B cell (primary cell): Measurements from ENCODE around the gene DENND4C. TPM values are rescaled to one million over a fixed set of nuclear protein-coding genes. Genes with fewer than 3 reads are reported as not detected.

Experiments used
- ATAC-seq: fragments of 200-7000 bp; cut with Tn5 transposase; one replicate; pipeline ENCODE4 v1.10.0; 2021; ENCODE audit warnings: low read depth, mild to moderate bottlenecking, moderate number of reproducible peaks, moderate library complexity
- CTCF ChIA-PET: fragments of 350-600 bp; sonication (Branson Sonifier 250); formaldehyde crosslinking; loops from one replicate; lab custom pipeline; 2021; ENCODE audit warnings: antibody characterized with exemption, inconsistent platforms; lab: Charles Lee
- POLR2A ChIA-PET: fragments of 350-600 bp; sonication (Branson Sonifier 250); formaldehyde crosslinking; loops from one replicate; lab custom pipeline; 2021; ENCODE audit warnings: antibody characterized with exemption; lab: Charles Lee
- DNase-seq: peaks from one replicate; pipeline ENCODE4 v3.0.0; 2013
- H2AFZ ChIP-seq: 2 replicates; pipeline ENCODE4 v1.6.1; 2012; ENCODE audit warnings: mild to moderate bottlenecking, low read depth, low read length; ENCODE audit not compliant: insufficient read depth, poor library complexity, severe bottlenecking
- H3K27ac ChIP-seq, 2 donors: 1 replicate in 1 of 2; 2 replicates in 1 of 2; pipeline ENCODE4 v1.5.1; 2012 to 2013; ENCODE audit warnings: low read length in 2 of 2, mild to moderate bottlenecking in 2 of 2, moderate library complexity in 1 of 2
- H3K27me3 ChIP-seq, 4 experiments: fragments of 200-600 bp in 1 of 4; sonication (generic) in 1 of 4; replicated peaks in 1 of 4; 1 replicate in 2 of 4; 2 replicates in 2 of 4; pipeline versions ENCODE4 v1.6.1 to v1.7.0; 2013 to 2016; ENCODE audit warnings: low read length in 3 of 4, mild to moderate bottlenecking in 2 of 4, mixed read lengths in 1 of 4, moderate library complexity in 1 of 4; ENCODE audit not compliant: insufficient read depth in 4 of 4, control insufficient read depth in 3 of 4; ENCODE audit errors: control extremely low read depth in 1 of 4
- H3K36me3 ChIP-seq, 2 experiments: replicated peaks in 1 of 2; 1 replicate in 1 of 2; 2 replicates in 1 of 2; pipeline versions ENCODE4 v1.6.1 to v1.7.1; 2013; ENCODE audit warnings: low read length in 1 of 2; ENCODE audit not compliant: insufficient read depth in 2 of 2, control insufficient read depth in 1 of 2; ENCODE audit errors: control extremely low read depth in 1 of 2, extremely low read depth in 1 of 2
- H3K4me1 ChIP-seq, 2 donors: fragments of 200-600 bp in 1 of 2; sonication (generic) in 1 of 2; 1 replicate in 1 of 2; 2 replicates in 1 of 2; pipeline versions ENCODE4 v1.5.1 to v1.6.1; 2013 to 2017; ENCODE audit warnings: low read length in 2 of 2; ENCODE audit not compliant: control insufficient read depth in 2 of 2, insufficient read depth in 2 of 2
- H3K4me2 ChIP-seq: replicated peaks from 2 replicates; pipeline ENCODE3; 2012; ENCODE audit warnings: mild to moderate bottlenecking, low read depth, low read length; ENCODE audit not compliant: poor library complexity, severe bottlenecking
- H3K4me3 ChIP-seq, 5 experiments: fragments of 200-600 bp in 1 of 5; sonication (generic) in 1 of 5; 1 replicate in 3 of 5; 2 replicates in 2 of 5; pipeline versions ENCODE4 v1.5.1 to v1.7.0; 2011 to 2016; ENCODE audit warnings: low read length in 4 of 5, mild to moderate bottlenecking in 4 of 5, low read depth in 2 of 5, control low read depth in 1 of 5, moderate library complexity in 1 of 5; ENCODE audit not compliant: insufficient read depth in 1 of 5; ENCODE audit errors: control extremely low read depth in 1 of 5, extremely low read depth in 1 of 5
- H3K79me2 ChIP-seq: fragments of 200-600 bp; sonication (generic); one replicate; pipeline ENCODE4 v1.6.0; 2016; ENCODE audit warnings: low read length; ENCODE audit not compliant: control insufficient read depth, insufficient read depth
- H3K9ac ChIP-seq: fragments of 200-600 bp; sonication (generic); 2 replicates; pipeline ENCODE4 v1.6.1; 2017; ENCODE audit warnings: mild to moderate bottlenecking, low read length, moderate library complexity
- H3K9me3 ChIP-seq, 3 donors: one replicate each; pipeline versions ENCODE4 v1.6.1 to v1.7.1; 2013; ENCODE audit warnings: low read length in 2 of 3; ENCODE audit not compliant: control insufficient read depth in 2 of 3, insufficient read depth in 1 of 3; ENCODE audit errors: control extremely low read depth in 1 of 3
- H4K20me1 ChIP-seq: 2 replicates; pipeline ENCODE4 v1.6.0; 2012; ENCODE audit warnings: mild to moderate bottlenecking, low read length; ENCODE audit not compliant: insufficient read depth, control insufficient read depth, poor library complexity, severe bottlenecking
- H3K27ac Mint-ChIP-seq: one replicate; pipeline ENCODE4 v1.8.0; 2021; ENCODE audit warnings: mixed read lengths
- H3K27me3 Mint-ChIP-seq: one replicate; pipeline ENCODE4 v1.8.0; 2021; ENCODE audit warnings: mixed read lengths
- H3K4me1 Mint-ChIP-seq: one replicate; pipeline ENCODE4 v1.8.0; 2021; ENCODE audit warnings: mixed read lengths
- H3K4me3 Mint-ChIP-seq: one replicate; pipeline ENCODE4 v1.8.0; 2021; ENCODE audit warnings: mixed read lengths
- H3K9me3 Mint-ChIP-seq: one replicate; pipeline ENCODE4 v1.8.0; 2022; ENCODE audit warnings: mixed read lengths; ENCODE audit not compliant: insufficient read depth
- EZH2 ChIP-seq: IDR thresholded peaks from 2 replicates; pipeline ENCODE4 v1.6.1; 2012; ENCODE audit warnings: borderline replicate concordance, low read depth, mild to moderate bottlenecking, moderate library complexity, low read length; ENCODE audit not compliant: insufficient read depth, poor library complexity, severe bottlenecking
- WGBS: methylation state at CpG from one replicate; pipeline ENCODE4 v1.1.5; 2013; ENCODE audit warnings: missing lambda C conversion rate; ENCODE audit not compliant: insufficient coverage; 5-methylcytosine and 5-hydroxymethylcytosine counted together
- intact Hi-C: fragments of 100-400 bp; cut with micrococcal nuclease; formaldehyde crosslinking; loops from one replicate; pipeline ENCODE4 v1.10.0; 2022
- polyA minus RNA-seq: library from RNA; depleted of rRNA, polyadenylated mRNA; stranded (reverse); fragments of >200 nt; gene quantifications from 2 replicates; pipeline ENCODE4 v1.2.3, GENCODE V29; 2012
- polyA plus RNA-seq: library from polyadenylated mRNA; depleted of rRNA; stranded (reverse); fragments of >200 nt; gene quantifications from 2 replicates; pipeline ENCODE4 v1.2.3, GENCODE V29; 2012
- total RNA-seq, 2 donors: library from RNA; stranded (reverse); fragments of 120-200 nt in 1 of 2; gene quantifications; 1 replicate in 1 of 2; 2 replicates in 1 of 2; pipeline versions ENCODE4 v1.2.3 to v1.2.4, GENCODE V29; 2013 to 2022
- TF ChIP-seq, protein P1 (sequence below): fragments of 200-600 bp; IDR thresholded peaks from one replicate; pipeline ENCODE4 v1.8.0; 2022; ENCODE audit warnings: antibody characterized with exemption, mild to moderate bottlenecking

Gene DENND4C
- total RNA-seq (44.8 and 52.4 TPM in 2 replicates), polyA plus RNA-seq (9.9 and 14.0 TPM in 2 replicates), polyA minus RNA-seq (30.4 and 34.5 TPM in 2 replicates)
- 39.4 TPM for total RNA-seq (2013)

DNA sequence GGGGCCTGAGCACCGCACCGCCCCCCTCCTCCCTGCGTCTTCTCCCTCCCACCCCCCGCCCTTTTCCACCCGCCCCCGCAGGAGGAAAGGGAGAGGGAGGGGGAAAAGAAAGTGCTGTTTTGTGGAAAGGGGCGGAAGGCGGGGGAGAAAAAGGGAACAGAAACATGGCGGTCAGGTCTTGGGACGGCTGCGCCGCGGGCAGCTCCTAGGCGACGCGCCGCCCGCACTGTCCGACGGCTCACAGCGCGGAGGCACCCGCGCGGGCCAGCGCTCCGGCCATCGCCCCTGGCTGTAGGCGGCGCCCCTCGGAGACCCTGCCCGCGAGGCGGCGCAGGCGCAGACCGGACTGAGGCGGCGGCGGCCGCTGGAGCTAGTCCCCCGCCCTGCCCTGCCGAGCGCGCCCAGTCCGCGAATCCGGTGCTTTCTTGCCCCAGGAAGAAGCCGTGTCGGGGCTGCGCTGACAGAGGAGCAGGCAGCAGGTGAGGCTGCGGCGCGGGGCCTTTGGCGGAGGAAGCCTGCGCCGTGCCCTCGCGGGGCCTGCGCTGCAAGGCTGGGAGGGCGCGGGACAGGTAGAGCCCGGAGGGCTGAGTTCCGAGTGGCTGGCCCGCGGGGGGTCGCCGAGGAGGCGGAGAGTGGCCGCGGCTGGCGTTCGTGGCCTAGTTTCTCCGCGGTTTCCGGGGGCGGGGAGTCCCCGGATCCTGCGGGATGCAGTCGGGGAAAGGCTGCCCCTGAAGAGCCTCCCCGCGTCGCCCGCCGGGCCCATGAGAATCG is at the start of gene DENND4C:
Gene DENND4C (plus strand): TSS at position 339 of the 771 bp plus-strand sequence. CDS start 45,482 bp downstream, outside the sequence.
- H3K27ac ChIP-seq: peak within 1 kb of the TSS; percentile 28 to 72
- CTCF ChIA-PET: interaction anchor here (0.9 to 1.6 kb wide), 5 partner anchors 39 to 235 kb away, joined by 3 to 5 read pairs (median 4); no protein-coding TSS in a partner anchor
- peak; percentile 76 for ATAC-seq
- H3K4me1 ChIP-seq: peaks cover 23 to 27% of the 10 kb centered on the region in 2 donors
- POLR2A ChIA-PET: interaction anchor here (0.6 to 2.3 kb wide), 6 partner anchors 46 to 182 kb away, joined by 4 to 12 read pairs (median 4); partner anchors contain the start of genes RPS6 and RRAGA
- Mint-ChIP-seq H3K9me3 (no peaks in the 10 kb centered on the region), H3K4me3 (no peak within 1 kb of the TSS), H3K27me3 (no peaks in the 10 kb centered on the region), H3K4me1 (peaks cover 15% of the 10 kb centered on the region), H3K27ac (peak within 1 kb of the TSS; percentile 88)
- TF ChIP-seq, protein P1, sequence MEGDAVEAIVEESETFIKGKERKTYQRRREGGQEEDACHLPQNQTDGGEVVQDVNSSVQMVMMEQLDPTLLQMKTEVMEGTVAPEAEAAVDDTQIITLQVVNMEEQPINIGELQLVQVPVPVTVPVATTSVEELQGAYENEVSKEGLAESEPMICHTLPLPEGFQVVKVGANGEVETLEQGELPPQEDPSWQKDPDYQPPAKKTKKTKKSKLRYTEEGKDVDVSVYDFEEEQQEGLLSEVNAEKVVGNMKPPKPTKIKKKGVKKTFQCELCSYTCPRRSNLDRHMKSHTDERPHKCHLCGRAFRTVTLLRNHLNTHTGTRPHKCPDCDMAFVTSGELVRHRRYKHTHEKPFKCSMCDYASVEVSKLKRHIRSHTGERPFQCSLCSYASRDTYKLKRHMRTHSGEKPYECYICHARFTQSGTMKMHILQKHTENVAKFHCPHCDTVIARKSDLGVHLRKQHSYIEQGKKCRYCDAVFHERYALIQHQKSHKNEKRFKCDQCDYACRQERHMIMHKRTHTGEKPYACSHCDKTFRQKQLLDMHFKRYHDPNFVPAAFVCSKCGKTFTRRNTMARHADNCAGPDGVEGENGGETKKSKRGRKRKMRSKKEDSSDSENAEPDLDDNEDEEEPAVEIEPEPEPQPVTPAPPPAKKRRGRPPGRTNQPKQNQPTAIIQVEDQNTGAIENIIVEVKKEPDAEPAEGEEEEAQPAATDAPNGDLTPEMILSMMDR: no peak
- TF ChIP-seq EZH2: no peak
- peaks cover 33% of the 10 kb centered on the region for H3K79me2 ChIP-seq
- peak within 1 kb of the TSS; percentile 82 for H3K9ac ChIP-seq
- H3K9me3 ChIP-seq: no peaks in the 10 kb centered on the region
- H3K27me3 ChIP-seq: no peaks in the 10 kb centered on the region
- H2AFZ ChIP-seq: peak within 1 kb of the TSS; percentile 91
- peak; percentile 87 for DNase-seq
- intact Hi-C loops: loop anchor here (1.0 kb wide), 1 partner anchor 150 kb away; the partner anchor contains the start of gene RPS6
- no peaks in the 10 kb centered on the region for H3K36me3 ChIP-seq
- H3K4me3 ChIP-seq: peak within 1 kb of the TSS; percentile 79 to 89 (median 83)
- under 1% methylated on average over 80 of the region's 86 CpGs for WGBS
- H3K4me2 ChIP-seq: peak within 1 kb of the TSS; percentile 92
- H4K20me1 ChIP-seq: peaks cover 30% of the 10 kb centered on the region

DNA sequence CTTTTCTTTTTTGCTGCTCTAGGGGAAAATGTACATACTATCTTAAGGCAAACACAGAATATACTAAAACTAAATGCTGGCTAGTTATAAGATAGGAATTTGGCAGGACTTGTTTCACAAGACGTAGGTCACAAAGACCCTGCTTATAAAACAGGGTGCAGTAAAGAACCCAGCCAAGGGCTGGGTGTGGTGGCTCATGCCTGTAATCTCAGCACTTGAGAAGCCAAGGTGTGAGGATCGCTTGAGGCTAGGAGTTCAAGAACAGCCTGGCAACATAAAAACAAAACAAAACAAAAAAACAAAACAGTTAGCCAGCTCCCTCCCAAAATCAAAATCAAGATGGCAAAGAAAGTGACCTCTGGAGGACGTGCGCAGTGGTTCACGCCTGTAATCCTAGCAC is 49.5 kb upstream of the DENND4C start:
- ChIA-PET CTCF (interaction anchor here (0.7 kb wide), 1 partner anchor 892 kb away, joined by 3 read pairs; no protein-coding TSS in a partner anchor), POLR2A (no interaction called here)
- Mint-ChIP-seq H3K4me1 (peaks cover 12% of the 10 kb centered on the region), H3K4me3 (no peak overlapping the region), H3K9me3 (no peaks in the 10 kb centered on the region), H3K27me3 (no peaks in the 10 kb centered on the region), H3K27ac (no peak overlapping the region)
- Histone ChIP-seq H4K20me1 (no peaks in the 10 kb centered on the region), H3K79me2 (no peaks in the 10 kb centered on the region), H2AFZ (no peak overlapping the region), H3K9me3 (no peaks in the 10 kb centered on the region), H3K4me1 (peaks cover 3 to 9% of the 10 kb centered on the region in 2 donors), H3K9ac (no peak overlapping the region), H3K27ac (no peak overlapping the region), H3K4me2 (no peak overlapping the region), H3K4me3 (no peak overlapping the region), H3K27me3 (no peaks in the 10 kb centered on the region), H3K36me3 (no peaks in the 10 kb centered on the region)
- 98% methylated on average over 5 of the region's 5 CpGs for WGBS
- ATAC-seq (no peak), DNase-seq (no peak)
- intact Hi-C loops: no loop called here
- TF ChIP-seq EZH2: no peak
- TF ChIP-seq, protein P1: no peak
